T-cell (primary cell): ENCODE results near the gene VKORC1L1. TPM values are rescaled to one million over a fixed set of nuclear protein-coding genes. Genes with fewer than 3 reads are reported as not detected.
A peak's percentile ranks its signal among the peaks of the same experiment; 100 is the strongest.
"Not testable (repeated sequence)": the region's sequence is repeated elsewhere in the genome, so short reads cannot be mapped to it uniquely, and the experiment has no call there.

Source experiments
- ATAC-seq, 4 experiments: fragments of 200-7000 bp in 3 of 4; fragments of 150-1000 bp in 1 of 4; cut with Tn5 transposase; replicated peaks in 1 of 4; 1 replicate in 3 of 4; 2 replicates in 1 of 4; pipeline ENCODE4 v1.10.0; 2021; ENCODE audit warnings: moderate library complexity in 3 of 4, mild to moderate bottlenecking in 2 of 4, moderate number of reproducible peaks in 1 of 4
- CTCF ChIA-PET, 2 donors: fragments of 300-600 bp; sonication (Branson Sonifier 250); formaldehyde crosslinking; loops; one replicate each; lab custom pipeline; 2022; ENCODE audit warnings: antibody characterized with exemption in 2 of 2; lab: Charles Lee
- POLR2A ChIA-PET, 2 donors: fragments of 300-600 bp; sonication (Branson Sonifier 250); formaldehyde crosslinking; loops; one replicate each; lab custom pipeline; 2022; ENCODE audit warnings: antibody characterized with exemption in 2 of 2; lab: Charles Lee
- DNase-seq, 35 experiments: peaks; one replicate each; pipeline versions ENCODE4 v3.0.0 to v3.0.0-alpha.2; 2013 to 2023
- H3K27ac ChIP-seq: one replicate; pipeline ENCODE4 v1.5.1; 2013; ENCODE audit warnings: low read length
- H3K27me3 ChIP-seq, 2 experiments: replicated peaks in 1 of 2; 1 replicate in 1 of 2; 2 replicates in 1 of 2; pipeline versions ENCODE4 v1.6.1 to v1.7.0; 2013; ENCODE audit warnings: low read length in 1 of 2, mixed read lengths in 1 of 2; ENCODE audit not compliant: control insufficient read depth in 2 of 2, insufficient read depth in 2 of 2; ENCODE audit errors: extremely low read depth in 1 of 2
- H3K36me3 ChIP-seq, 2 donors: 1 replicate in 1 of 2; 2 replicates in 1 of 2; pipeline versions ENCODE4 v1.6.1 to v1.7.0; 2013; ENCODE audit warnings: low read length in 1 of 2; ENCODE audit not compliant: control insufficient read depth in 2 of 2, insufficient read depth in 1 of 2; ENCODE audit errors: extremely low read depth in 1 of 2
- H3K4me1 ChIP-seq, 2 experiments: 1 replicate in 1 of 2; 2 replicates in 1 of 2; pipeline versions ENCODE4 v1.6.1 to v1.7.0; 2013; ENCODE audit warnings: low read length in 2 of 2, mixed read lengths in 1 of 2; ENCODE audit not compliant: insufficient read depth in 2 of 2, control insufficient read depth in 1 of 2; ENCODE audit errors: extremely low read depth in 1 of 2
- H3K4me3 ChIP-seq, 2 donors: 1 replicate in 1 of 2; 2 replicates in 1 of 2; pipeline versions ENCODE4 v1.5.1 to v1.7.0; 2013; ENCODE audit warnings: mild to moderate bottlenecking in 2 of 2, low read length in 1 of 2, moderate library complexity in 1 of 2; ENCODE audit not compliant: control insufficient read depth in 1 of 2; ENCODE audit errors: extremely low read depth in 1 of 2
- H3K9me3 ChIP-seq: 2 replicates; pipeline ENCODE4 v1.7.0; 2013
- H3K27ac Mint-ChIP-seq, 2 donors: one replicate each; pipeline ENCODE4 v1.8.0; 2020 to 2021; ENCODE audit warnings: mild to moderate bottlenecking in 2 of 2, mixed read lengths in 2 of 2
- H3K27me3 Mint-ChIP-seq, 2 donors: one replicate each; pipeline ENCODE4 v1.8.0; 2021 to 2022; ENCODE audit warnings: mixed read lengths in 2 of 2
- H3K36me3 Mint-ChIP-seq: one replicate; pipeline ENCODE4 v1.8.0; 2021; ENCODE audit warnings: mixed read lengths
- H3K4me1 Mint-ChIP-seq, 3 donors: one replicate each; pipeline ENCODE4 v1.8.0; 2020 to 2022; ENCODE audit warnings: mixed read lengths in 3 of 3, mild to moderate bottlenecking in 1 of 3
- H3K4me3 Mint-ChIP-seq, 3 donors: one replicate each; pipeline ENCODE4 v1.8.0; 2020 to 2022; ENCODE audit warnings: mild to moderate bottlenecking in 3 of 3, mixed read lengths in 3 of 3, moderate library complexity in 3 of 3
- H3K9me3 Mint-ChIP-seq, 3 donors: one replicate each; pipeline ENCODE4 v1.8.0; 2020 to 2022; ENCODE audit warnings: mixed read lengths in 3 of 3
- WGBS: methylation state at CpG from one replicate; pipeline ENCODE4 v1.1.5; 2013; ENCODE audit warnings: missing lambda C conversion rate; ENCODE audit not compliant: insufficient coverage; 5-methylcytosine and 5-hydroxymethylcytosine counted together
- total RNA-seq, 35 experiments: library from RNA in 6 of 35; stranded (reverse) in 6 of 35; fragments of 120-200 nt in 1 of 35; gene quantifications; one replicate each; pipeline versions ENCODE4 v1.2.1 to v1.2.4 and lab custom pipeline; 2013 to 2026

The VKORC1L1 gene
- total RNA-seq, 5 donors from 2014 or later (not counting 1 experiment from before 2014, with no cell fraction given), result 3.8 to 13.2 (median 10.8) TPM

DNA sequence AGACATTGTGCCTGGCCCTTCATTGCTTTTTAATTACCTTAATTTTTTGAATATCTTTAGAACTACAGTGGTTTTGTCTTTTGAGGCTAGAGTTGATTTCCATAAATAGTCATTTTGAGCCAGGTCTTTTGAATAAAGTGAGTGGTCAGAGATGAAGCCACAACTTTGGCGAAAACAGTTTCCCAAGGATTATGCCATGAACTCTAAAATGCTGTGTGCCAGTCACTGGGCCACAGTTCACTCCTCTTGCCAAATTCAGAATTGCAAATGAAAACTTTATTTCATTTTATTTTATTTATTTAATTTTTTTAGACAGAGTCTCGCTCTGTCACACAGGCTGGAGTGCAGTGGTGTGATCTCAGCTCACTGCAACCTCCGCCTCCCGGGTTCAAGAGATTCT is 14.2 kb upstream of the VKORC1L1 start:
- 86% methylated on average over 1 of the region's 4 CpGs for WGBS
- H3K9me3 Mint-ChIP-seq, H3K4me3 Mint-ChIP-seq, H3K27me3 Mint-ChIP-seq, H3K36me3 ChIP-seq, POLR2A ChIA-PET, H3K4me1 ChIP-seq, H3K36me3 Mint-ChIP-seq, H3K4me3 ChIP-seq, H3K9me3 ChIP-seq, ATAC-seq, H3K27ac Mint-ChIP-seq, H3K4me1 Mint-ChIP-seq, H3K27ac ChIP-seq, CTCF ChIA-PET, H3K27me3 ChIP-seq, DNase-seq: not testable (repeated sequence)

DNA sequence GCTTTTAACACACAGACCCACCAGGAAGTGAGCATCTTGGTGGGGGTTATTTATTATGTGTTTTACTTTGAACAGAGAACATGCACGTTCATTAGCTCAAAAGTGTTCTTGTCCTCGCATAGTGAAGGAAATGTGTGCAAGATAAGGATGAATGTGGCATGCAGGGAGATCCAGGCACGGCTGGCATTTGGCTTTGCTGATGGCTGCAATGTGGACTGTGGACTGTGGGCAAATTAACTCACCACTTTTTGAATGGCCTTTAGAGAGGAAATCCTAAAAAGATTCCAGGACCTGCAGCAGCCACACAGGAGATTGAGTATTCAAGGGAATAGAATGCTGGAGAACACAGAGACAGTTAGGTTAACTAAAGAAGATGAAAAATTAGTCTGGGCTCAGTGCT is 6.6 kb upstream of the VKORC1L1 start:
- H3K27ac ChIP-seq, H3K36me3 ChIP-seq, H3K4me1 Mint-ChIP-seq, POLR2A ChIA-PET, H3K4me3 ChIP-seq, H3K9me3 Mint-ChIP-seq, CTCF ChIA-PET, H3K27me3 ChIP-seq, H3K27ac Mint-ChIP-seq, H3K4me3 Mint-ChIP-seq, H3K4me1 ChIP-seq, H3K9me3 ChIP-seq, DNase-seq, H3K27me3 Mint-ChIP-seq, ATAC-seq, H3K36me3 Mint-ChIP-seq: not testable (repeated sequence)
- WGBS, result 50% methylated on average over 1 of the region's 3 CpGs

DNA sequence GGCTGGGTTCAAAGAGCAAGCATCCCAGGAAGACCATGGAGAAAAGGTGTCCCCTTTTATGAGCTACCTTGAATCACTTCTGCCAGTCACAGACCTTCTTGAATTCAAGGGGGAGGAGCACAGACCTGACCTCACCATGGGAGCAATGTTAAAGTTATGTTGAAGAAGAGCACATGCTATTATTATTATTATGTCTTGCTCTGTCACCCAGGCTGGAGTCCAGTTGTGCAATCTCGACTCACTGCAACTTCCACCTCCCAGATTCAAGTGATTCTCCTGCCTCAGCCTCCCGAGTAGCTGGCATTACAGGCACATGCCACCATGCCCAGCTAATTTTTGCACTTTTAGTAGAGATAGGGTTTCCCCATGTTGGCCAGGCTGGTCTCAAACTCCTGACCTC is 5.2 kb upstream of the VKORC1L1 start:
- H3K27me3 ChIP-seq, H3K4me3 Mint-ChIP-seq, DNase-seq, H3K4me1 Mint-ChIP-seq, H3K36me3 ChIP-seq, H3K27me3 Mint-ChIP-seq, H3K9me3 Mint-ChIP-seq, H3K36me3 Mint-ChIP-seq, CTCF ChIA-PET, ATAC-seq, H3K27ac Mint-ChIP-seq, H3K4me3 ChIP-seq, POLR2A ChIA-PET, H3K4me1 ChIP-seq, H3K27ac ChIP-seq, H3K9me3 ChIP-seq: not testable (repeated sequence)
- WGBS, result no CpG with 5 or more reads among the region's 2 CpGs

DNA sequence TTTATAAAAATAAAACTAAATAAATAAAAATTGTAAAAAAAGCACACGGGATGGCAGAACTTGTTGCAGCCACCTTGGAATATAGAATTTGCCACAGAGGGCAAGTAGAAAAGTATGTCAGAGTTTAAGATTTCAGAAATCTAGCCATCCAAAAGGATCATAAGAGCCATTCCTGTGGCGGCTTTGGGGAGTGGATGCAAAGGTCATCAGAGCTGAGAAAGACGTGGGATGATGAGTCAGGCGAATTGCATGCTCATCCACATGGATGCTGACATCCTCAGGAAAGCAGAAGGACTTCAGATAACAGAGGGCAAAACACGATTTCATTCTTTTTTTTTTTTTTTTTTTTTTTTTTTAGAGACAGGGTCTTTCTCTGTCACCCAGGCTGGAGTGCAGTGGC is 3.6 kb upstream of the VKORC1L1 start:
- H3K36me3 ChIP-seq, ATAC-seq, H3K36me3 Mint-ChIP-seq, H3K27ac ChIP-seq, H3K9me3 Mint-ChIP-seq, CTCF ChIA-PET, H3K27ac Mint-ChIP-seq, H3K4me3 ChIP-seq, H3K9me3 ChIP-seq, H3K4me3 Mint-ChIP-seq, DNase-seq, H3K4me1 Mint-ChIP-seq, H3K27me3 Mint-ChIP-seq, H3K4me1 ChIP-seq, H3K27me3 ChIP-seq: not testable (repeated sequence)
- POLR2A ChIA-PET, result interaction anchor here in 1 of 2 donors (0.7 kb wide), 1 partner anchor 396 kb away, joined by 11 read pairs; no protein-coding TSS in a partner anchor
- 86% methylated on average over 1 of the region's 5 CpGs for WGBS

DNA sequence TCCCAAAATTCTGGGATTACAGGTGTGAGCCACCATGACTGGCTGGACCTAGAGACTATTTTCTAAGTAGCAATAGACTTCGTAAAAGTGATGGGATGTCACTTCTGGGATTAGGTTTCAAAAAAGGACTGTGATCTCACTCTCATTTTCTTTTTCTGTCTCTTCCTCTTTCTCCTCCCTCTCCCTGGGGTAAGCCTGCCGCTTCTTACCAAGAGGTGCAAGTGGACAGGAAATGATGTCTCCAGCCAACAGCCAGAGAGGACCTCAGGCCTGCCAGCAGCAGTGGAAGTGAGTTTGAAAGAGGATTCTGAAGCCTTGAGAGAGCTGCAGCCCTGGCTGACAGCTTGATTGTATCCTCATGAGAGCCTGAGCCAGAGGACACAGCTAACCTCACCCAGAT is 1.4 kb upstream of the VKORC1L1 start:
- H3K4me1 ChIP-seq, result peaks cover 0 to 13% of the 10 kb centered on the region in 2 experiments
- H3K27me3 ChIP-seq, H3K9me3 Mint-ChIP-seq, H3K36me3 Mint-ChIP-seq, CTCF ChIA-PET, POLR2A ChIA-PET, H3K4me3 ChIP-seq, ATAC-seq, H3K9me3 ChIP-seq, H3K27ac ChIP-seq, H3K4me1 Mint-ChIP-seq, H3K4me3 Mint-ChIP-seq, H3K36me3 ChIP-seq, H3K27me3 Mint-ChIP-seq, H3K27ac Mint-ChIP-seq, DNase-seq: not testable (repeated sequence)
- WGBS, result no CpG with 5 or more reads among the region's 2 CpGs

DNA sequence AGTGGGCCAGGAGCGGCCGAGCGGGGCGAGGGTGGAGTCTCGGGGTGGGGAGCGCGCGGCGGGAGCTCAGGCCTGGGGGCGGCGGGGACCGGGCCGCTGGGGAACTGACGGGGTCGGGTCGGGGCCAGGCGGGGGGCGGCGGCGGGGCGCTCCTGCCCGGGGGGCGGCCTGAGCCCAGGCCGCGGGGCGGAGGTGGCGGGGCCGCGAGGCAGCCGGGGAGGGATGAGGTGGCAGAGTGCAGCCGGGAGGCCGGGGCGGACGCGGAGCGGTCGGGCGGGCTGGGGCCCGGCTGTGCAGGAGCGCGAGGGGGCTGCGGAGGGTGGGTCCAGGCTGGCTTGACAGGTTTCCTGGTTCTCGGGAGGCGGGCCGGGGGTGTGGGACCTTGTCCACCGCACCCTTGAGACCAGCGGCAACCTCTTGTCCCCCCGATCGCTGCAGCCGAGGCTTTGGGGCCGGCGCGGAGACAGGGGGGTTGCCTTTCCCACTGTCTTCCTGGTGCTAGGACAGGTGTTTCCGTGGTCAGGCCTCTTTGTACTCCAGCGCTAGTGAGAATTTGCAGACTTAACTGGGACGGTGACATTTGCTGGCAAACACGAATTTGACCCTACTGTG is 814 bp downstream of the VKORC1L1 start:
- peak in 14 of 35 experiments; percentile 2 to 25 (median 7) for DNase-seq
- 0% methylated on average over 33 of the region's 57 CpGs for WGBS

More for the DNA sequence above, 814 bp downstream of the VKORC1L1 start:
- H3K4me3 ChIP-seq, result peak overlapping the region; percentile 47 to 73
- peak; percentile 8 to 32 (median 24) for ATAC-seq
- CTCF ChIA-PET, H3K36me3 Mint-ChIP-seq, H3K9me3 ChIP-seq, POLR2A ChIA-PET, H3K27me3 ChIP-seq, H3K4me1 Mint-ChIP-seq, H3K27me3 Mint-ChIP-seq, H3K27ac ChIP-seq, H3K9me3 Mint-ChIP-seq, H3K36me3 ChIP-seq: not testable (repeated sequence)
- H3K27ac Mint-ChIP-seq, result peak overlapping the region; percentile 39 to 69
- peak overlapping the region; percentile 75 to 86 (median 78) for H3K4me3 Mint-ChIP-seq
- peaks cover 0 to 13% of the 10 kb centered on the region in 2 experiments for H3K4me1 ChIP-seq
